Right lobe of liver (tissue), 4 donors: ENCODE data around the gene MUCL3.

ENCODE experiments used
- POLR2A ChIP-seq: fragments of 450-650 bp; IDR thresholded peaks from one replicate; pipeline ENCODE4 v1.6.1; 2017; ENCODE audit warnings: antibody characterized with exemption, mild to moderate bottlenecking
- TF ChIP-seq, protein P1 (sequence below), 4 donors: fragments of 200-600 bp in 3 of 4; fragments of 450-650 bp in 1 of 4; IDR thresholded peaks; one replicate each; pipeline versions ENCODE4 v1.5.1 to v1.8.0; 2016 to 2022; ENCODE audit warnings: antibody characterized with exemption in 4 of 4, mild to moderate bottlenecking in 2 of 4
- donor health status: DM: no; HTN: no; CAD: no.
- donor health status: DM: no; HTN: no; CAD: no.
- donor health status: DM: no; HTN: yes; CAD: no.

DNA sequence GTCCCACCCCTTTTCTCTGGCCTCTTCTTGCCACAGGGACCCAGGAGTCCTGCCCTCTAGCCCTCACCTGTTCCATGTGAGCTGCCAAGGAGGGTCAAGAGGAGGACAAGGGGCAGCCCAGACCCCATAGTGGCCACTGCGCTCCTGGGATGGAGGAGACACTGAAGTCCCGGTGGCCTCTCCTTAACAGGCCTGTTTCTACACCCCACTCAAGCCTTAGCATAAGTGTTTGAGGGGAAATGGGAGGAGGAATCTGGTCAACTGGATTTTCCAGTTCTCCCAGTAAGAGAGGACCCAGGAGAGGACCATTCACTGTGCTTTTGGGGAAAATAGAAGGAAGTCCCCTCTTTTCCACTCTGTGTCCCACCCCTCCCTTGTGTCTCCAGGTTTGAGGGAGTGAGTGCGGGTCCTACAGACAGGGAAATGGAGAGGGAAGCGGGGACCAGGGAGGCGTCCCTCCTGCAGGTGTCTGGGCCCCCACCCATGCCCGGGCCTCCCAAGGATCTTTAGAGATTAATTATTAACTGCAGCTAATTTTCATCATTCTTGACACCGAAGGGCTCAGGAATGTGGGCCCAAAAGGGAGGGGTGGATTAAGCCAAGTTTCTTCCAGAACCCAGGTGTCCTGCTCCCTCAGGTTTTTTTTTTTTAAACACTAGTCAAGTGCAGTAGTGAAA, 8.7 kb upstream of the MUCL3 start, which contains the start of gene SFTA2:
- TF ChIP-seq POLR2A, result no peak
- TF ChIP-seq, protein P1, sequence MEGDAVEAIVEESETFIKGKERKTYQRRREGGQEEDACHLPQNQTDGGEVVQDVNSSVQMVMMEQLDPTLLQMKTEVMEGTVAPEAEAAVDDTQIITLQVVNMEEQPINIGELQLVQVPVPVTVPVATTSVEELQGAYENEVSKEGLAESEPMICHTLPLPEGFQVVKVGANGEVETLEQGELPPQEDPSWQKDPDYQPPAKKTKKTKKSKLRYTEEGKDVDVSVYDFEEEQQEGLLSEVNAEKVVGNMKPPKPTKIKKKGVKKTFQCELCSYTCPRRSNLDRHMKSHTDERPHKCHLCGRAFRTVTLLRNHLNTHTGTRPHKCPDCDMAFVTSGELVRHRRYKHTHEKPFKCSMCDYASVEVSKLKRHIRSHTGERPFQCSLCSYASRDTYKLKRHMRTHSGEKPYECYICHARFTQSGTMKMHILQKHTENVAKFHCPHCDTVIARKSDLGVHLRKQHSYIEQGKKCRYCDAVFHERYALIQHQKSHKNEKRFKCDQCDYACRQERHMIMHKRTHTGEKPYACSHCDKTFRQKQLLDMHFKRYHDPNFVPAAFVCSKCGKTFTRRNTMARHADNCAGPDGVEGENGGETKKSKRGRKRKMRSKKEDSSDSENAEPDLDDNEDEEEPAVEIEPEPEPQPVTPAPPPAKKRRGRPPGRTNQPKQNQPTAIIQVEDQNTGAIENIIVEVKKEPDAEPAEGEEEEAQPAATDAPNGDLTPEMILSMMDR (IDR thresholded peaks at IDR 0.05), result no peak
